NCI-H524 treated with DMSO at 0.1 percent for 48 hours (cell line): Measurements from ENCODE around the gene HTRA1.

Experiments used
- DNase-seq: peaks from one replicate; lab custom pipeline; 2025; lab: John Stamatoyannopoulos, UW

The HTRA1 gene

DNA sequence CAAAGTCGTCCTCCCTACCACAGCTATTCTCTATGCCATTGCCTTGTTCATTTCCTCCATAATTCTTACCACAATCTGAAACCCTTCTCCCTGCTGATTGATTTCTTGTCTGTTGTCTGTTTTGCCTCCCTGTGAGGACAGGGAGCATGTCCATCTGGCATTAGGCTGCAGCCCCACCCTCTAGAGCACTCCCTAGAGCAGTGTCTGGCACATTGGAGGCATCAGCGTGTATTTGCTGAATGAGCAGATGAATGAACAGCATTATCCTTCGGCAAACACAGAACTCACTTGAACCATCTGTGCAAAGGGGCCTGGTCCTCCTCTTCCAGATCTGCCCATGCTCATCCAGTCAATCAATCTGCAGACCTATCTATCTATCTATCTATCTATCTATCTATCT, 94.1 kb downstream of the HTRA1 start:
- peak; percentile 42 for DNase-seq

DNA sequence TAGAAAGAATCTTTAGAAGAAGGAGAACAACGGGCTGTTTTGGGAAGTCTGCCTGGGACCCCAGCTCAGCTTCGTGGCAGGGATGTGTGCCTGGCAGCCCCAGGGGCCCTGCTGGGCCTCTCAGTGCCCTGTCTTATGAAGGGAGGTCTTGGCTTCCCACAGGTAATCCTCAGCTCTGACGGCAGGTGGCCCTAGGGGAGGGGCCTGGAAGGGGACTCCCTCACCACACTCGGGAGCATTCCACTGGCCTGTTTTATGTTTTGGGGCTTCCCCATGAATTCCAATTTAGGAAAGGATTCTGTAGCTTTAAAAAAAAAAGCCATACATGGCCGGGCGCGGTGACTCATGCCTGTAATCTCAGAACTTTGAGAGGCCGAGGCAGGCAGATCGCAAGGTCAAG, 96.2 kb downstream of the HTRA1 start:
- no peak for DNase-seq

DNA sequence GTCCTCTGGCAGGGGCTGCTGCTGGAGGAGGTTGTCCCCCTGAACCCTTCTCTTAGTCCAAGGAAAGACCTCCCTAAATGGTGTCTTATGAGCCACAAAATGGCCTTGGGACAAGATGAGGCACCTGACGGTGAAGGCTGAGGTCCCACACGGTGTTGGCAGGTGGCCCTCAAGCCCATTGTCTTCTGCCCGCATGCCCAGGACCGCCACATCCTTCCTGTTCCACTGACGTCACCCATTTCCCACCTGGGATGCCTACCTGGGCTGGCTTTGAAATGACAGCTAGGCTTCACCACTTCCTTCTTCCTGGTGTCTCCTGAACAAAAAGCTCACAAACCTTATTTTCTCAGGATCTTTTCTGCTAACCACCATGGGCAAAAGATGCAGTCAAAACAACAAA, 97.1 kb downstream of the HTRA1 start:
- no peak for DNase-seq

DNA sequence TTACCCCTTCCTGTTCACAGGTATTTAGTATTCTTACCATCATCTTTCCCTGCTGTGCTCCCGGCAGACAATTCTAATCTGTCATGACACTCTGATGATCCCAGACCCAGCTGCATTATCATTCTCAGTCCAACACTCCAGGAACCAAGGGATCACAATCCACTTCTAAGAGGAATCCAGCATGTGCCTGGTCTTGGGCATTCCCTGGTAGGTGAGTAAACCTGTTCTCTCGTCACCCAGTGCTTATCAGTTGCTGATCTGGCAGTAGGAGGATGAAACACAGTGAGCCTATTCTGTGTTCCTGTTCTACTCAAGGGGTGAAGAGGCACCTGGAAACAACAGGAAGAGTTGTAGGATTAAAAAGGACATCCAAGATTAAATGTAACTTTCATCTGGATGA, 97.9 kb downstream of the HTRA1 start:
- no peak for DNase-seq

DNA sequence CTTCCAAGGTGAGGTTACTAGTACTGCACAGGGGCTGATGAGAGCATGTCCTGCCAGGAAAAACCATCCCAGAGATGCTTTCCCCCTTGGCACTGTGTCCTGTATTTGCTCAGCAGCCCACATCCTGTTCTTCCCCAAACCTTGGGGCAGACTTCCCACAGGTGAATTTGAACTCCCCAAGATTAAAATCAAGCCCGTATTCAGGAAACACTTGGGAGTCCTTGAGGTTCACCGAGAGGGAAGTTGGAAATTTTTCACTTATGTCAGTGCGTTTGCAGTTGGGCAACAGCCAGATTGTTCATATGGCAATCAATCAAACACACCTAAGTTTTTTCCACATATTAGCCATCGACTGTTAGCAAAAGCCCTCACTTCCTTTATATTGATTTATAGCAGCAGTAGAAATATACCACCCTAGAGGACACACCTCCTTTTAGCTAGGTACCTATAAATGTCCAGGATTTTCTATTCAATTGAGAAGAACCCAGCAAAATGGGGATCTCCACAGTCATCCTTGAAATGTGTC, 99.0 kb downstream of the HTRA1 start, which contains the start of gene DMBT1:
Gene DMBT1, plus strand, starts transcription at position 476 of the 526 bp plus-strand sequence. Its CDS starts 17 bp downstream, at position 493.
- no peak for DNase-seq

DNA sequence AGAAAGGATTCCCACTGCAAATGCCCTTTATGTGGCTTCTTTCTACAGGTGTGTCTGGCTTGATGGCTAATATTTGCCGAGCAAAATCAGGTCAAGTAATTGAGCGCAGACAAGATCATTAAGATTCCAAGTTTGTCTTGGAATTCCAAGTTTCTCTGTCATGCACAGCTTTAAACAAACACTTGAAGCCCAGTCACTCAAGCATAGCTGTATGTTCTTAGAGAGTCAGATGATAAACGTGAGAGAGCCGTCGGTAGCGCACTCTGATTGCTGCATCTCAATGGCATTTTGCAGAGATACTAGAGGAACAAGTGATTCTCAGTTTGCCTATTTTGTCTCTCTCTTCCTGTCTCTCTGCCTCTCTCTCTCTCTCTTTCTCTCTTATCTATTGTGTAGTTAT, 99.9 kb downstream of the HTRA1 start:
- DNase-seq, result no peak

DNA sequence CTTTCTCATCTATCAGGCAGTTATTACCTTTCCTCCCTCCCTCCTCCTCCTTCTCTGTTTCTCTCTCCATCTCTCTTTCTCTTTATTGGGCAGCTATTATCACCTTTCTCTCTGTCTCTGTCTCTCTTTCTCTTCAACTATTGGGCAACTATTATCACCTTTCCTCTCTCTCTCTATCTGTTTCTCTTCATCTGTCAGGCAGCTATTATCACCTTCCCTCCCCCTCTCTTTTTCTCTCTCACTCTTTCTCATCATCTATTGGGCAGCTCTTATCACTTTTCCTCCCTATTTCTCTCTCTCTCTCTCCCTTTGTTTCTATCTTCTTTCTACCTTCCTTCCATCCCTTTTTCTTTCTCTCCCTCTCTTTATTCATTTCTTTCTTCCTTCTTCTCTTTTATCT, 100.4 kb downstream of the HTRA1 start:
- no peak for DNase-seq
